22Rv1 (cell line): ENCODE results near the gene CNOT1.
"Not testable (repeated sequence)": the region's sequence is repeated elsewhere in the genome, so short reads cannot be mapped to it uniquely, and the experiment has no call there.

ENCODE experiments used
- H3K27ac ChIP-seq: fragments of 450-650 bp; 2 replicates; pipeline ENCODE4 v1.5.1; 2017
- ZFX ChIP-seq: fragments of 450-650 bp; IDR thresholded peaks from 2 replicates; pipeline ENCODE4 v1.6.1; 2017; ENCODE audit warnings: antibody characterized with exemption, borderline replicate concordance
- TF ChIP-seq, protein P1 (sequence below): fragments of 450-650 bp; IDR thresholded peaks from 2 replicates; pipeline ENCODE4 v1.5.1; 2017; ENCODE audit warnings: mild to moderate bottlenecking

The CNOT1 gene

DNA sequence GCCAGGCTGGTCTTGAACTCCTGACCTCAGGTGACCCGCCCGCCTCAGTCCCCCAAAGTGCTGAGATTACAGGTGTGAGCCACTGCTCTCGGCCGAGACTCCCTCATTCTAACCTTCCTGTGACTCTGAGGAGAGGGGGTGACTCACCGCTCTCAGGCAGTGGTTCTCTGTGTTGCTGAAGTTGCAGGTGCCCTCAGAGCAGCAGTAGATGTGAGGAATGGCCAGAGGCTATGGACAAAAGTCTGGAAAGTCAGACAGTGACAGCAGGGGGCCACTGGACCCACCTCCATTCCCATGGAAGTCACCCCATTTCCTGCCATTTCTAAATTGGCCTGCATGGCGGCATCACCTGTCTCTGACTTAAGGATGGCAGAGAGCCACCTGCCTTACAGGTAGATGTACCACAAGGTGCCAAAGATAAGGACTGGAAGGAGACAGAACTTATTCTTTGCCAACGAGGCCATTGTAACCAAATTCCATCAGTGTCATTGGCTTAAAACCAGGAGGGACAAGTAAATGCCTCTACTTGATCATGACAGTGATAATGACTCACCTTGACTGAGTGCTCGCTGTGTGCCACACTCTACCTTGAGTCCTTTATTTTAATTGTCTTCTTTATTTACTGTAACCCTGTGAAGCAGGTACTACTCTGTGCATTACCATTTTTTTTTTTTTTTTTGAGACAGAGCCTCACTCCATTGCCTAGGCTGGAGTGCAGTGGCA lies 15.3 kb upstream of the CNOT1 start:
- no peak for TF ChIP-seq ZFX
- TF ChIP-seq, protein P1, sequence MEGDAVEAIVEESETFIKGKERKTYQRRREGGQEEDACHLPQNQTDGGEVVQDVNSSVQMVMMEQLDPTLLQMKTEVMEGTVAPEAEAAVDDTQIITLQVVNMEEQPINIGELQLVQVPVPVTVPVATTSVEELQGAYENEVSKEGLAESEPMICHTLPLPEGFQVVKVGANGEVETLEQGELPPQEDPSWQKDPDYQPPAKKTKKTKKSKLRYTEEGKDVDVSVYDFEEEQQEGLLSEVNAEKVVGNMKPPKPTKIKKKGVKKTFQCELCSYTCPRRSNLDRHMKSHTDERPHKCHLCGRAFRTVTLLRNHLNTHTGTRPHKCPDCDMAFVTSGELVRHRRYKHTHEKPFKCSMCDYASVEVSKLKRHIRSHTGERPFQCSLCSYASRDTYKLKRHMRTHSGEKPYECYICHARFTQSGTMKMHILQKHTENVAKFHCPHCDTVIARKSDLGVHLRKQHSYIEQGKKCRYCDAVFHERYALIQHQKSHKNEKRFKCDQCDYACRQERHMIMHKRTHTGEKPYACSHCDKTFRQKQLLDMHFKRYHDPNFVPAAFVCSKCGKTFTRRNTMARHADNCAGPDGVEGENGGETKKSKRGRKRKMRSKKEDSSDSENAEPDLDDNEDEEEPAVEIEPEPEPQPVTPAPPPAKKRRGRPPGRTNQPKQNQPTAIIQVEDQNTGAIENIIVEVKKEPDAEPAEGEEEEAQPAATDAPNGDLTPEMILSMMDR, result no peak
- H3K27ac ChIP-seq, result no peak overlapping the region

DNA sequence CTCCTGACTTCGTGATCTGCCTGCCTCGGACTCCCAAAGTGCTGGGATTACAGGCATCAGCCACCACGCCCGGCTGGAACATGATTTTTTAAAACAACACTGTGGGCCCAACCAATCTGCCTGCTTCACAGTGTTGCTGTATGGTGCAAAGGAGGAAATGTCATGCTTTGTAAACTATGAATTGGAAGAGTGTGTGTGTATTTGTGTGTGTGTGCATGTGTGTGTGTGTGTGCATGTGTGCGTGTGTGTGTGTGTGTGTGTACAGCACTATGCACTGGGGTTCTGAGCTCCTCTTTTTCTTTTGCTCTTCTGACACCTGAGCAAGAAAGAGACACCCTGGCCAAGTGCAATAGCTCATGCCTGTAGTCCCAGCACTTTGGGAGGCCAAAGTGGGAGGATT lies 14.5 kb upstream of the CNOT1 start:
- TF ChIP-seq, protein P1, result no peak
- no peak for TF ChIP-seq ZFX
- no peak overlapping the region for H3K27ac ChIP-seq

DNA sequence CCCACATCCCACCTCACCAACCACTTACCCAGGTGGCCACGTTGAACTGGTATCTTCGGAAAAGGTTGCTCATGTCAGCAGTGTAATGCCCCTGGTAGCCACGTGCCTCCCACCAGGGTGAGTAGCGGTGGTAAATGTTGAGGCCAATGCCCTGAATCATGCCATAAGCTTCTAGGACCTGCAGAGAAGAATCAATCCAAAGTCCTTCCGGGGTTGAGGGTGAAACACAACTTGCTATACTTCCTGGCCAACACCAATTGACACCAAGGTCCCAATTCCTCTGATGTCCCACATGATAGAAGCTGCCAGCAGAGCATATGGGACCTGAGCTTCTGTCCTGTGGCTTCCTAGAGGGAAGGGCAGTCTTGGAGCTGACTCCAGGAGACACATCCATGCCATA lies 11.3 kb upstream of the CNOT1 start:
- TF ChIP-seq, protein P1, result no peak
- TF ChIP-seq ZFX, result no peak
- no peak overlapping the region for H3K27ac ChIP-seq

DNA sequence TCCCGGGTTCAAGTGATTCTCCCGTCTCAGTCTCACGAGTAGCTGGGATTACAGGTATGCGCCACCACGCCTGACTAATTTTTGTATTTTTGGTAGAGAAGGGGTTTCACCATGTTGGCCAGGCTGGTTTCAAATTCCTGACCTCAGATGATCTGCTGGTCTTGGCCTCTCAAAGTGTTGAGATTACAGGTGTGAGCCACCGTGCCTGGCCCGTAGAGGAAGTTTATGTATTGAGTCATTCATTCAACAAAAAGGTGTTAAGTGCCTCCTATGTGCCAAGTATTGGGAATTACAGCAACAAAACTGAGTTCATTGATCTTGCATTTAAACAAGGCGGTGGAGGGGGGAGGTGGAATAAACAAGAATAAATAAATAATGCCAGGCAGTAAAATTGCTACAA lies 10.2 kb upstream of the CNOT1 start:
- no peak overlapping the region for H3K27ac ChIP-seq
- no peak for TF ChIP-seq ZFX
- TF ChIP-seq, protein P1, result no peak

DNA sequence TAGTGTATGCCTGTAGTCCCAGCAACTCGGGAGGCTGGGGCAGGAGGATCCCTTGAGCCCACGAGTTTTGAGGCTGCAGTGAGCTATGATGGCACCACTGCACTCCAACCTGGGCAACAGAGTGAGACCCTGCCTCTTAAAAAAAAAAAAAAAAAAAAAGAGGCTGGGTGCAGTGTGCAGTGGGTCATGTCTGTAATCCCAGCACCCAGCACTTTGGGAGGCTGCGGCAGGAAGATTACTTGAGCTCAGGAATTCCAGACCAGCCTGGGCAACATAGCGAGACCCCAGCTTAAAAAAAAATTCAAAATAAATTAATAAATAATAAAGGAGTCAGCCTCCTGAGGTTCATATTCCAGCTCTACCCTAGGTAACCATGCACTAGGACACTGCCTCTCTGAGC lies 9.6 kb upstream of the CNOT1 start:
- H3K27ac ChIP-seq, result no peak overlapping the region
- TF ChIP-seq, protein P1, result no peak

DNA sequence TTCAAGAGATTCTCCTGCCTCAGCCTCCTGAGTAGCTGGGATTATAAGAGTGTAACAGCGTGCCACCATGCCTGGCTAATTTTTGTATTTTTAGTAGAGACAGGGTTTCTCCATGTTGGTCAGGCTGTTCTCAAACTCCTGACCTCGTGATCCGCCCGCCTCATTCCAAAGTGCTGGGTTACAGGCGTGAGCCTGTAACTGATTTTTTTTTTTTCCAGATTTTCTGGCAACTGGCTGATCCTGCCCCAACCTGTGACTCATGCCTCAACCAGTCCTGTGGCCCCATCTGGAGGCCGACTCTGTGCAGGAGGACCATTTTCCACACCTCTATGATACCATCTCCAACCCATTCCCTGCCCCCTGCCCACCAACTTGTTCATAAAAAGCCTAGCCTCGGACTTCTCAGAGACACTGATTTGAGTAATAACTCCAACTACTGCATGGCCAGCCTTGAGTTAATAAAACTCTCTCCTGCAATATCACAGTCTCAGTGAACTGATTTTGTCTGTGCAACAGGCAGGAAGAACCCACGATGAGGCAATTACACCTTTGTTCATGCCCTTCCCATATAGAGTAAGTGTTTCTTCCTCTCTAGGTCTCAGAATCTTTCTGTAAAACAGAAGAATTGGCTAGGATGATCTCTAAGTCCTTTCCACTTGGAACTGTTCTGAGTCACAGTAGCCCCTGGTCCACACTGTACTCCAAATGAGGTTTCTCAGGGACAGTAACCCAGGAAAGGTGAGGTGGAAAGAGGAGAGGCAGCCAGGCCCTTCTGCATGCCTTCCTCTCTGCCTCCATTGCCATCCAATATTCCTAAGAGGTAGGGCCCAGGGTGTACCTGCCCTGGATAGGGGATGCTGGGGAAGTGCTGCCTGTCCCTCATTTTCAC lies 8.8 kb upstream of the CNOT1 start:
- no peak overlapping the region for H3K27ac ChIP-seq

DNA sequence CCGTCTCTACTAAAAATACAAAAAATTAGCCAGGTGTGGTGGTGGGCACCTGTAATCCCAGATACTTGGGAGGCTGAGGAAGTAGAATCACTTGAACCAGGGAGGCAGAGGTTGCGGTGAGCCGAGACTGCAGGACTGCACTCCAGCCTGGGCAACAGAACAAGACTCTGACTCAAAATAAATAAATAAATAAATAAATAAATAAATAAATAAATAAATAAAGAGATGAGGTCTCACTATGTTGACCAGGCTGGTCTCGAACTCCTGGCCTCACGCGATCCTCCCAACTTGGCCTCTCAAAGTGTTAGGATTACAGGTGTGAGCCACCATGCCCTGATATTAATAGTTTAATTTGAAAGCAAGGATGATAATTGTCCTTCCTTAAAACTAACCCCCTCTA lies 7.4 kb upstream of the CNOT1 start:
- H3K27ac ChIP-seq, result not testable (repeated sequence)

More for the DNA sequence above, 8.8 kb upstream of the CNOT1 start:
- TF ChIP-seq ZFX, result no peak
- TF ChIP-seq, protein P1, result no peak; the same call in 1 of the 2 replicates
